ENCODE measurements around the gene DPH1. TPM values are rescaled to one million over a fixed set of nuclear protein-coding genes. Genes with fewer than 3 reads are reported as not detected.

Gene DPH1
- total and polyA plus RNA-seq, 2 of the 4 experiments (the other 2 are of a cell fraction) = 24.4 to 49.9 TPM

DNA sequence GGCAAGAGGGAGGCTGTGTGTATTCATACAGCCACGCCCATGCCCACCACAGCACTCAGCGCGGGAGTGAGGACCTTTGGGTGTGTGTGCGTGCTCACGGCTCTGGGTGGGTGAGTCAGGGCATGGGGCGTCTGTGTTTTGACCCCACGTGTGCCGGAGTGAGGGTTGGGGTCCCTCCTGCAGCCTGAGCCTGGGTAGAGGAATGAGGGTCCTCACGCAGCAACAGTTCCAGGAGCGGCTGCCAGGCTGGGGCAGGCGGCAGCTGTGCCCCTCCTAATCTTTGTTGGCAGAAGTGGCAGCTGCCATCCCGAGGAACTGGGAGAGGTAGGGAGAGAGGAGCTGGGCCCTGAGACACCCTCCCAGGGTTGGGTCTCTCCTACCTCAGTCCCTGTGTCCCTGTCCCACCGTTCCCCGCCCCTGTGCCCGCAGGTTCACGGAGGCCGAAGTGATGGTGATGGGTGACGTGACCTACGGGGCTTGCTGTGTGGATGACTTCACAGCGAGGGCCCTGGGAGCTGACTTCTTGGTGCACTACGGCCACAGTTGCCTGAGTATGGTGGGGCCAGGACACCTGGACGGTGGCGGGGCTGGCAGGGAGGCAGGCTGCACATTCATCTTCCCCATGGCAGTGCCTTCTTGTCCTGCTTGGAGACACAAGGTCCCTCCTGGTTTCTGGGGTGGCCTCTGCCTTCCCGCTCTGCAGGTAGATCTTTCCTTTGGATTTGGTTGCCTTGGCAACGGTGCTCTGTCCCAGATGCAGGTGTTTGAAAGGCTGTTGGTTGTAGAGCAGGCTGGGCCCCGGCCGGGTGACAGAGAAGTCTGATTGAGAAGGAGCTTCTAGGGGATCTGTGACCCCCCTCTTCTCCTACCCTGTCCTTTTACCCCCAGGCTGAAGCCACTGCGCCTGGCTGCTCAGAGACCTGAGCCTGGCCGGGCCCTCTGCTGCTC, 5.9 kb downstream of the DPH1 start (continued):
- TF ChIP-seq BHLHE40 (IDR thresholded peaks at IDR 0.05; ENCODE audit: low read depth, low read length) (no peak), MAFK (IDR thresholded peaks at IDR 0.05; ENCODE audit: low read depth, low read length) (no peak), POLR2A (IDR thresholded peaks at IDR 0.05; ENCODE audit: low read depth, low read length) (no peak)

DNA sequence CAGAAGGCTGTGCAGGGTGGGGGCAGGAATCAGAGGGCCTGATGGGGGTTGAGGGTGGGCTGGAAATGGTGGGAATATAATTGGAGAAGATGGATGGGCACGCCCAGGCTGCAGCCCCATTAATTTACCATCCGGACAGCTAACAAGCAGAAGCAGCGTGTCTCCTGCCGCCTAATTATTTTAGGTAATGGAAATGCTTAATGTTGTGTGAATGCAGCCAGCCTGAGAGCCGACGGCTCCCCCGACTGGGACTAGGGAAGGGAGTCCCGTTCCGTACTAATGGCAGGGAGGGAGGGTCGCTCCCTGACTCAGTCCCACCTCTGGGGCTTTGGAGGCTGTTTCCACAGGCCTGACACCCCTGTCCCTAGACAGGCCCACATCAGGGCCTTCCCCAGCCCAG, 7.2 kb downstream of the DPH1 start:
- H3K23ac ChIP-seq (ENCODE audit: low read depth, low read length) = no peak overlapping the region
- peaks cover 9% of the 10 kb centered on the region; the same call in 1 of the 2 replicates for H4K20me1 ChIP-seq (ENCODE audit: insufficient read depth, low read length)
- H4K91ac ChIP-seq (ENCODE audit: insufficient read depth, low read depth, low read length) = no peak overlapping the region
- H3K36me3 ChIP-seq (ENCODE audit: control insufficient read depth, insufficient read depth, low read length) = peaks cover 39% of the 10 kb centered on the region
- ChIA-PET POLR2A (ENCODE audit: unreplicated experiment) (no interaction called here), CTCF (interaction anchor here (1.1 to 1.2 kb wide), 2 partner anchors 11 to 128 kb away, joined by 4 to 5 read pairs; no protein-coding TSS in a partner anchor)
- no peak overlapping the region for H3K18ac ChIP-seq (ENCODE audit: low read depth, low read length)
- TF ChIP-seq RAD21 (IDR thresholded peaks at IDR 0.05; ENCODE audit: low read length) (no peak), MXI1 (IDR thresholded peaks at IDR 0.05; ENCODE audit: borderline replicate concordance, low read depth, low read length) (no peak)
- ATAC-seq (ENCODE audit: low read depth) (no peak), DNase-seq (no peak)
- no peak overlapping the region for H2BK15ac ChIP-seq (ENCODE audit: low read depth, low read length)
- H2AK9ac ChIP-seq (replicated peaks; ENCODE audit: low read depth, low read length, poor library complexity) = no peak overlapping the region
- WGBS, 2 experiments (ENCODE audit: extremely low coverage in 2 of 2, insufficient read length in 1 of 2) = 100% methylated on average over 1 of the region's 10 CpGs; no CpG with 5 or more reads in 1 of the 2 experiments
- H2BK20ac ChIP-seq (ENCODE audit: low read depth, low read length) = no peak overlapping the region
- no peak overlapping the region for H2AFZ ChIP-seq (replicated peaks; ENCODE audit: low read length, poor library complexity)
- no peak overlapping the region for H4K5ac ChIP-seq (ENCODE audit: low read depth, low read length)
- no peaks in the 10 kb centered on the region for H3K27me3 ChIP-seq (ENCODE audit: control insufficient read depth, insufficient read depth, low read length)
- H3K56ac ChIP-seq (ENCODE audit: extremely low read depth, insufficient read depth, low read length) = no peak overlapping the region
- peaks cover 14% of the 10 kb centered on the region for H3K9me1 ChIP-seq (ENCODE audit: insufficient read depth, low read length)
- no peak overlapping the region for H4K8ac ChIP-seq (ENCODE audit: low read depth in 2 of 2, low read length in 2 of 2)
- H3K79me1 ChIP-seq (ENCODE audit: low read depth in 1 of 2, low read length in 2 of 2) = peaks cover 10 to 29% of the 10 kb centered on the region in 2 experiments
- intact Hi-C loops (cut with micrococcal nuclease) (no loop called here), in situ Hi-C loops (cut with MboI; ENCODE audit: low sequenced_read_pairs) (loop anchor here (25.0 kb wide), 1 partner anchor 325 kb away; the partner anchor contains the start of genes TLCD2 and WDR81), dilution Hi-C loops (cut with HindIII; ENCODE audit: low sequenced_read_pairs, unreplicated experiment) (no loop called here)
- no peak overlapping the region for H3K4me3 ChIP-seq (ENCODE audit: insufficient read depth, low read depth, low read length)
- no TSS peak for BruUV-seq (replicated peaks)
- no peak overlapping the region for H3K4ac ChIP-seq (ENCODE audit: low read depth, low read length)
- H3K9ac ChIP-seq (ENCODE audit: low read depth, low read length) = no peak overlapping the region
- H2AK5ac ChIP-seq (ENCODE audit: low read depth, low read length) = no peak overlapping the region
- no peak overlapping the region for H3K27ac ChIP-seq (ENCODE audit: insufficient read depth, low read length)
- H2BK120ac ChIP-seq (ENCODE audit: low read depth, low read length) = no peak overlapping the region
- no peak overlapping the region for H3K4me2 ChIP-seq (ENCODE audit: low read depth, low read length)
- H3K14ac ChIP-seq (replicated peaks; ENCODE audit: low read depth, low read length) = no peak overlapping the region
- H2BK5ac ChIP-seq (ENCODE audit: low read depth, low read length, poor library complexity, severe bottlenecking) = no peak overlapping the region
- H3K9me3 ChIP-seq (ENCODE audit: control insufficient read depth, insufficient read depth, low read length) = no peaks in the 10 kb centered on the region
- H3K4me1 ChIP-seq (ENCODE audit: control insufficient read depth, insufficient read depth, low read length) = peaks cover 19% of the 10 kb centered on the region
